Trophoblast cell (in vitro differentiated cells and primary cell): ENCODE results near the gene SLC37A1.

ENCODE experiments used
- DNase-seq, 2 donors: peaks; one replicate each; pipeline ENCODE4 v3.0.0-alpha.2; 2016
- H2AFZ ChIP-seq: 2 replicates; pipeline ENCODE4 v1.6.1; 2013; ENCODE audit warnings: low read length, moderate library complexity, mild to moderate bottlenecking; ENCODE audit not compliant: insufficient read depth, poor library complexity
- H2AK5ac ChIP-seq: 2 replicates; pipeline ENCODE4 v1.6.1; 2013; ENCODE audit warnings: mild to moderate bottlenecking, low read length
- H2BK120ac ChIP-seq: 2 replicates; pipeline ENCODE4 v1.6.1; 2013; ENCODE audit warnings: low read length, mild to moderate bottlenecking, moderate library complexity; ENCODE audit not compliant: insufficient read depth, poor library complexity
- H2BK12ac ChIP-seq: 2 replicates; pipeline ENCODE4 v1.6.1; 2013; ENCODE audit warnings: mild to moderate bottlenecking, low read length, moderate library complexity
- H2BK5ac ChIP-seq: 2 replicates; pipeline ENCODE4 v1.6.1; 2013; ENCODE audit warnings: low read length, low read depth, moderate library complexity, mild to moderate bottlenecking; ENCODE audit not compliant: poor library complexity
- H3K14ac ChIP-seq: 2 replicates; pipeline ENCODE4 v1.6.1; 2013; ENCODE audit warnings: mild to moderate bottlenecking, low read length
- H3K18ac ChIP-seq: 2 replicates; pipeline ENCODE4 v1.6.1; 2013; ENCODE audit warnings: mild to moderate bottlenecking, low read length
- H3K23ac ChIP-seq: 2 replicates; pipeline ENCODE4 v1.6.1; 2013; ENCODE audit warnings: low read length
- H3K27ac ChIP-seq: 2 replicates; pipeline ENCODE4 v1.5.1; 2013; ENCODE audit warnings: low read depth, mild to moderate bottlenecking, inconsistent platforms, low read length, moderate library complexity
- H3K27me3 ChIP-seq: 2 replicates; pipeline ENCODE4 v1.6.1; 2013; ENCODE audit warnings: inconsistent platforms, mild to moderate bottlenecking, low read length, moderate library complexity; ENCODE audit not compliant: insufficient read depth
- H3K36me3 ChIP-seq, 2 experiments: 1 replicate in 1 of 2; 2 replicates in 1 of 2; pipeline ENCODE4 v1.6.1; 2013; ENCODE audit warnings: low read length in 2 of 2, mild to moderate bottlenecking in 2 of 2, moderate library complexity in 1 of 2; ENCODE audit not compliant: insufficient read depth in 2 of 2, control insufficient read depth in 1 of 2
- H3K4ac ChIP-seq: 2 replicates; pipeline ENCODE4 v1.6.1; 2013; ENCODE audit warnings: low read depth, mild to moderate bottlenecking, low read length, moderate library complexity
- H3K4me1 ChIP-seq, 2 experiments: 1 replicate in 1 of 2; 2 replicates in 1 of 2; pipeline ENCODE4 v1.6.1; 2013; ENCODE audit warnings: low read length in 2 of 2, mild to moderate bottlenecking in 2 of 2, moderate library complexity in 1 of 2; ENCODE audit not compliant: insufficient read depth in 2 of 2, control insufficient read depth in 1 of 2
- H3K4me2 ChIP-seq: 2 replicates; pipeline ENCODE4 v1.6.1; 2013; ENCODE audit warnings: inconsistent platforms, mild to moderate bottlenecking, low read length, moderate library complexity
- H3K4me3 ChIP-seq: 2 replicates; pipeline ENCODE4 v1.5.1; 2013; ENCODE audit warnings: mild to moderate bottlenecking, low read depth, low read length, inconsistent platforms
- H3K79me1 ChIP-seq: one replicate; pipeline ENCODE4 v1.6.1; 2013; ENCODE audit warnings: low read length
- H3K79me2 ChIP-seq: 2 replicates; pipeline ENCODE4 v1.6.1; 2013; ENCODE audit warnings: low read length, mild to moderate bottlenecking; ENCODE audit not compliant: control insufficient read depth, insufficient read depth, poor library complexity
- H3K9ac ChIP-seq: 2 replicates; pipeline ENCODE4 v1.6.1; 2013; ENCODE audit warnings: mild to moderate bottlenecking, low read length
- H3K9me3 ChIP-seq: 2 replicates; pipeline ENCODE4 v1.6.1; 2013; ENCODE audit warnings: low read depth, mild to moderate bottlenecking, control low read depth, inconsistent platforms, low read length; ENCODE audit not compliant: insufficient read depth
- H4K12ac ChIP-seq: 2 replicates; pipeline ENCODE4 v1.6.1; 2013; ENCODE audit warnings: low read depth, mild to moderate bottlenecking, low read length, moderate library complexity
- H4K8ac ChIP-seq: 2 replicates; pipeline ENCODE4 v1.6.1; 2013; ENCODE audit warnings: low read depth, mild to moderate bottlenecking, low read length, moderate library complexity
- H4K91ac ChIP-seq: one replicate; pipeline ENCODE4 v1.6.1; 2013; ENCODE audit warnings: low read depth, mild to moderate bottlenecking, low read length, moderate library complexity
- WGBS: extraction: QIAGEN DNeasy Blood & Tissue Kit; methylation state at CpG from one replicate; pipeline ENCODE4 v1.1.7; 2013; ENCODE audit warnings: missing lambda C conversion rate; ENCODE audit not compliant: insufficient read length, insufficient coverage; ENCODE audit errors: extremely low coverage; 5-methylcytosine and 5-hydroxymethylcytosine counted together

Gene SLC37A1

GRCh38 chr21:42522271-42522670 is 8.6 kb downstream of the SLC37A1 start:
- Histone ChIP-seq H2AK5ac (no peak overlapping the region), H3K4me1 (peaks cover 18 to 26% of the 10 kb centered on the region in 2 experiments), H3K4ac (no peak overlapping the region), H3K79me1 (peaks cover 8% of the 10 kb centered on the region), H3K23ac (no peak overlapping the region), H2BK12ac (no peak overlapping the region), H3K36me3 (peaks cover 16 to 23% of the 10 kb centered on the region in 2 experiments), H4K12ac (no peak overlapping the region), H3K27me3 (no peaks in the 10 kb centered on the region), H3K9ac (no peak overlapping the region), H3K14ac (no peak overlapping the region), H3K27ac (no peak overlapping the region), H4K91ac (no peak overlapping the region), H3K4me3 (no peak overlapping the region), H3K9me3 (peaks cover 1% of the 10 kb centered on the region), H3K79me2 (no peaks in the 10 kb centered on the region), H3K18ac (no peak overlapping the region), H4K8ac (no peak overlapping the region), H2BK5ac (no peak overlapping the region), H2AFZ (no peak overlapping the region), H2BK120ac (no peak overlapping the region), H3K4me2 (no peak overlapping the region)
- no CpG with 5 or more reads among the region's 14 CpGs for WGBS
- DNase-seq: no peak

- H3K4me2 ChIP-seq: no peak overlapping the region
- no peak overlapping the region for H4K12ac ChIP-seq
- no CpG with 5 or more reads among the region's 8 CpGs for WGBS
- no peak overlapping the region for H3K14ac ChIP-seq
- no peak overlapping the region for H3K18ac ChIP-seq
- peaks cover under 1% of the 10 kb centered on the region for H3K9me3 ChIP-seq
- H4K8ac ChIP-seq: no peak overlapping the region
- H3K4me1 ChIP-seq: peaks cover 14 to 21% of the 10 kb centered on the region in 2 experiments
- H3K4ac ChIP-seq: no peak overlapping the region
- no peak overlapping the region for H2AFZ ChIP-seq
- no peak overlapping the region for H3K9ac ChIP-seq
- no peak overlapping the region for H2BK12ac ChIP-seq
- H4K91ac ChIP-seq: no peak overlapping the region
- H2AK5ac ChIP-seq: no peak overlapping the region
- H3K23ac ChIP-seq: no peak overlapping the region
- H3K79me2 ChIP-seq: no peaks in the 10 kb centered on the region
- H3K4me3 ChIP-seq: no peak overlapping the region
- H3K27me3 ChIP-seq: no peaks in the 10 kb centered on the region
- H2BK120ac ChIP-seq: no peak overlapping the region
- H3K79me1 ChIP-seq: peaks cover 4% of the 10 kb centered on the region
- H2BK5ac ChIP-seq: no peak overlapping the region
- H3K36me3 ChIP-seq: peaks cover 16 to 23% of the 10 kb centered on the region in 2 experiments
- no peak overlapping the region for H3K27ac ChIP-seq
- DNase-seq: no peak
Measured at GRCh38 chr21:42522771-42523170, 9.1 kb downstream of the SLC37A1 start.

- no CpG with 5 or more reads among the region's 7 CpGs for WGBS
- H2BK12ac ChIP-seq: no peak overlapping the region
- no peak overlapping the region for H2AFZ ChIP-seq
- no peaks in the 10 kb centered on the region for H3K79me1 ChIP-seq
- no peak overlapping the region for H4K8ac ChIP-seq
- no peaks in the 10 kb centered on the region for H3K79me2 ChIP-seq
- no peaks in the 10 kb centered on the region for H3K27me3 ChIP-seq
- H3K14ac ChIP-seq: no peak overlapping the region
- no peak overlapping the region for H3K4ac ChIP-seq
- H2AK5ac ChIP-seq: no peak overlapping the region
- H3K27ac ChIP-seq: no peak overlapping the region
- no peak overlapping the region for H2BK5ac ChIP-seq
- H4K91ac ChIP-seq: no peak overlapping the region
- DNase-seq: no peak
- H2BK120ac ChIP-seq: no peak overlapping the region
- H4K12ac ChIP-seq: no peak overlapping the region
- peaks cover 17 to 21% of the 10 kb centered on the region in 2 experiments for H3K36me3 ChIP-seq
- H3K9ac ChIP-seq: no peak overlapping the region
- H3K4me1 ChIP-seq: peaks cover 9 to 17% of the 10 kb centered on the region in 2 experiments
- H3K18ac ChIP-seq: no peak overlapping the region
- no peak overlapping the region for H3K4me3 ChIP-seq
- H3K23ac ChIP-seq: no peak overlapping the region
- no peak overlapping the region for H3K4me2 ChIP-seq
- no peaks in the 10 kb centered on the region for H3K9me3 ChIP-seq
Measured at GRCh38 chr21:42523211-42523610, 9.6 kb downstream of the SLC37A1 start.

- H2AFZ ChIP-seq: no peak overlapping the region
- H2BK12ac ChIP-seq: no peak overlapping the region
- H3K4ac ChIP-seq: no peak overlapping the region
- no peaks in the 10 kb centered on the region for H3K27me3 ChIP-seq
- WGBS: no CpG with 5 or more reads among the region's 9 CpGs
- no peak overlapping the region for H2AK5ac ChIP-seq
- peaks cover 6 to 14% of the 10 kb centered on the region in 2 experiments for H3K4me1 ChIP-seq
- no peak overlapping the region for H2BK5ac ChIP-seq
- H3K36me3 ChIP-seq: peaks cover 15 to 21% of the 10 kb centered on the region in 2 experiments
- no peak overlapping the region for H4K8ac ChIP-seq
- H3K18ac ChIP-seq: no peak overlapping the region
- no peak overlapping the region for H3K14ac ChIP-seq
- H2BK120ac ChIP-seq: no peak overlapping the region
- H3K4me2 ChIP-seq: no peak overlapping the region
- no peak overlapping the region for H3K9ac ChIP-seq
- H3K9me3 ChIP-seq: no peaks in the 10 kb centered on the region
- H3K23ac ChIP-seq: no peak overlapping the region
- no peak for DNase-seq
- H3K27ac ChIP-seq: no peak overlapping the region
- H4K91ac ChIP-seq: no peak overlapping the region
- no peaks in the 10 kb centered on the region for H3K79me2 ChIP-seq
- H3K79me1 ChIP-seq: no peaks in the 10 kb centered on the region
- no peak overlapping the region for H4K12ac ChIP-seq
- H3K4me3 ChIP-seq: no peak overlapping the region
Measured at GRCh38 chr21:42523941-42524340, 10.3 kb downstream of the SLC37A1 start.
